HG02885 (cell line): ENCODE results near the gene ZNF333.
"Not testable (repeated sequence)": the region's sequence is repeated elsewhere in the genome, so short reads cannot be mapped to it uniquely, and the experiment has no call there.

Experiments
- ATAC-seq: cut with Tn5 transposase; IDR thresholded peaks from one replicate; pipeline ENCODE4 v1.9.1; 2021; ENCODE audit warnings: mild to moderate bottlenecking; ENCODE audit not compliant: unreplicated experiment, poor library complexity

The ZNF333 gene

GRCh38 chr19:14695471-14695870 is 5.6 kb downstream of the ZNF333 start:
- no peak for ATAC-seq

GRCh38 chr19:14699641-14700040 is 9.8 kb downstream of the ZNF333 start:
- ATAC-seq: no peak

- no peak for ATAC-seq
Measured at GRCh38 chr19:14700711-14701375, 11.0 kb downstream of the ZNF333 start.

- no peak for ATAC-seq
Measured at GRCh38 chr19:14703833-14704232, 14.0 kb downstream of the ZNF333 start.

GRCh38 chr19:14704450-14704849 is 14.6 kb downstream of the ZNF333 start:
- no peak for ATAC-seq

- no peak for ATAC-seq
Measured at GRCh38 chr19:14715841-14716240, 26.0 kb downstream of the ZNF333 start.

- no peak for ATAC-seq
Measured at GRCh38 chr19:14718522-14719116, 28.8 kb downstream of the ZNF333 start.

GRCh38 chr19:14719162-14719561 is 29.3 kb downstream of the ZNF333 start:
- ATAC-seq: no peak

- no peak for ATAC-seq
Measured at GRCh38 chr19:14722127-14722526, 32.3 kb downstream of the ZNF333 start.

- ATAC-seq: no peak
Measured at GRCh38 chr19:14728595-14728994, 38.7 kb downstream of the ZNF333 start.

- no peak for ATAC-seq
Measured at GRCh38 chr19:14731200-14731599, 41.4 kb downstream of the ZNF333 start.

- ATAC-seq: no peak
Measured at GRCh38 chr19:14732510-14732909, 42.7 kb downstream of the ZNF333 start.

- no peak for ATAC-seq
Measured at GRCh38 chr19:14733574-14733973, 43.7 kb downstream of the ZNF333 start.

GRCh38 chr19:14735915-14736314 is 46.1 kb downstream of the ZNF333 start:
- no peak for ATAC-seq

- no peak for ATAC-seq
Measured at GRCh38 chr19:14746886-14747285, 57.0 kb downstream of the ZNF333 start.

GRCh38 chr19:14748601-14749000 is 58.8 kb downstream of the ZNF333 start:
- no peak for ATAC-seq

- no peak for ATAC-seq
Measured at GRCh38 chr19:14758816-14759215, 69.0 kb downstream of the ZNF333 start.

GRCh38 chr19:14761607-14762006 is 71.8 kb downstream of the ZNF333 start:
- no peak for ATAC-seq

GRCh38 chr19:14762111-14762510 is 72.3 kb downstream of the ZNF333 start:
- no peak for ATAC-seq

GRCh38 chr19:14763497-14764145 is 73.8 kb downstream of the ZNF333 start:
- ATAC-seq: no peak

- no peak for ATAC-seq
Measured at GRCh38 chr19:14764401-14764800, 74.6 kb downstream of the ZNF333 start.

GRCh38 chr19:14765403-14765802 is 75.6 kb downstream of the ZNF333 start:
- not testable (repeated sequence) for ATAC-seq
